ENCODE results near the gene ATP8A2. TPM values are rescaled to one million over a fixed set of nuclear protein-coding genes. Genes with fewer than 3 reads are reported as not detected.

The ATP8A2 gene
- total and polyA plus RNA-seq, 2 of the 8 experiments (the other 6 are each of a cell fraction or from before 2014, with no cell fraction given): 2.4 to 8.3 TPM

DNA sequence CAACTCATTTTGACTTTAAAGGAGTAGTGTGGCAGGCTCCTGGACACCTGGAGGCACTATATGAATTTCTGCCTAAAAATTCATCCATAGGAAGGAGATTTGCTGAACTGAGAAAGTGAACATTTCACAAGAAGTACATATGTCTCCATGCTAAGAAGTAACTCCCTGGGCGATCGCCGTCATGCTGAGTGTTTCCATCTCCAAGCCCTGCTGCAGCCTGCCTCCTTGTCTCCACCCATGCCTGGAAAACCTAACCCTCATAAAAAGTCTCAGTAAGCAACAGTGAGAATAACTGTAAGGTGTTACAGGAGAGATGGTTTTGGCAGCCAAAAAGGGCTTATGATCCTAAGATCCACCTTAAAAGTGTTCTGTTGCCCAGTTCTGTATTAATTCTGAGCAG lies 428.7 kb downstream of the ATP8A2 start (continued):
- TF ChIP-seq, protein P1, sequence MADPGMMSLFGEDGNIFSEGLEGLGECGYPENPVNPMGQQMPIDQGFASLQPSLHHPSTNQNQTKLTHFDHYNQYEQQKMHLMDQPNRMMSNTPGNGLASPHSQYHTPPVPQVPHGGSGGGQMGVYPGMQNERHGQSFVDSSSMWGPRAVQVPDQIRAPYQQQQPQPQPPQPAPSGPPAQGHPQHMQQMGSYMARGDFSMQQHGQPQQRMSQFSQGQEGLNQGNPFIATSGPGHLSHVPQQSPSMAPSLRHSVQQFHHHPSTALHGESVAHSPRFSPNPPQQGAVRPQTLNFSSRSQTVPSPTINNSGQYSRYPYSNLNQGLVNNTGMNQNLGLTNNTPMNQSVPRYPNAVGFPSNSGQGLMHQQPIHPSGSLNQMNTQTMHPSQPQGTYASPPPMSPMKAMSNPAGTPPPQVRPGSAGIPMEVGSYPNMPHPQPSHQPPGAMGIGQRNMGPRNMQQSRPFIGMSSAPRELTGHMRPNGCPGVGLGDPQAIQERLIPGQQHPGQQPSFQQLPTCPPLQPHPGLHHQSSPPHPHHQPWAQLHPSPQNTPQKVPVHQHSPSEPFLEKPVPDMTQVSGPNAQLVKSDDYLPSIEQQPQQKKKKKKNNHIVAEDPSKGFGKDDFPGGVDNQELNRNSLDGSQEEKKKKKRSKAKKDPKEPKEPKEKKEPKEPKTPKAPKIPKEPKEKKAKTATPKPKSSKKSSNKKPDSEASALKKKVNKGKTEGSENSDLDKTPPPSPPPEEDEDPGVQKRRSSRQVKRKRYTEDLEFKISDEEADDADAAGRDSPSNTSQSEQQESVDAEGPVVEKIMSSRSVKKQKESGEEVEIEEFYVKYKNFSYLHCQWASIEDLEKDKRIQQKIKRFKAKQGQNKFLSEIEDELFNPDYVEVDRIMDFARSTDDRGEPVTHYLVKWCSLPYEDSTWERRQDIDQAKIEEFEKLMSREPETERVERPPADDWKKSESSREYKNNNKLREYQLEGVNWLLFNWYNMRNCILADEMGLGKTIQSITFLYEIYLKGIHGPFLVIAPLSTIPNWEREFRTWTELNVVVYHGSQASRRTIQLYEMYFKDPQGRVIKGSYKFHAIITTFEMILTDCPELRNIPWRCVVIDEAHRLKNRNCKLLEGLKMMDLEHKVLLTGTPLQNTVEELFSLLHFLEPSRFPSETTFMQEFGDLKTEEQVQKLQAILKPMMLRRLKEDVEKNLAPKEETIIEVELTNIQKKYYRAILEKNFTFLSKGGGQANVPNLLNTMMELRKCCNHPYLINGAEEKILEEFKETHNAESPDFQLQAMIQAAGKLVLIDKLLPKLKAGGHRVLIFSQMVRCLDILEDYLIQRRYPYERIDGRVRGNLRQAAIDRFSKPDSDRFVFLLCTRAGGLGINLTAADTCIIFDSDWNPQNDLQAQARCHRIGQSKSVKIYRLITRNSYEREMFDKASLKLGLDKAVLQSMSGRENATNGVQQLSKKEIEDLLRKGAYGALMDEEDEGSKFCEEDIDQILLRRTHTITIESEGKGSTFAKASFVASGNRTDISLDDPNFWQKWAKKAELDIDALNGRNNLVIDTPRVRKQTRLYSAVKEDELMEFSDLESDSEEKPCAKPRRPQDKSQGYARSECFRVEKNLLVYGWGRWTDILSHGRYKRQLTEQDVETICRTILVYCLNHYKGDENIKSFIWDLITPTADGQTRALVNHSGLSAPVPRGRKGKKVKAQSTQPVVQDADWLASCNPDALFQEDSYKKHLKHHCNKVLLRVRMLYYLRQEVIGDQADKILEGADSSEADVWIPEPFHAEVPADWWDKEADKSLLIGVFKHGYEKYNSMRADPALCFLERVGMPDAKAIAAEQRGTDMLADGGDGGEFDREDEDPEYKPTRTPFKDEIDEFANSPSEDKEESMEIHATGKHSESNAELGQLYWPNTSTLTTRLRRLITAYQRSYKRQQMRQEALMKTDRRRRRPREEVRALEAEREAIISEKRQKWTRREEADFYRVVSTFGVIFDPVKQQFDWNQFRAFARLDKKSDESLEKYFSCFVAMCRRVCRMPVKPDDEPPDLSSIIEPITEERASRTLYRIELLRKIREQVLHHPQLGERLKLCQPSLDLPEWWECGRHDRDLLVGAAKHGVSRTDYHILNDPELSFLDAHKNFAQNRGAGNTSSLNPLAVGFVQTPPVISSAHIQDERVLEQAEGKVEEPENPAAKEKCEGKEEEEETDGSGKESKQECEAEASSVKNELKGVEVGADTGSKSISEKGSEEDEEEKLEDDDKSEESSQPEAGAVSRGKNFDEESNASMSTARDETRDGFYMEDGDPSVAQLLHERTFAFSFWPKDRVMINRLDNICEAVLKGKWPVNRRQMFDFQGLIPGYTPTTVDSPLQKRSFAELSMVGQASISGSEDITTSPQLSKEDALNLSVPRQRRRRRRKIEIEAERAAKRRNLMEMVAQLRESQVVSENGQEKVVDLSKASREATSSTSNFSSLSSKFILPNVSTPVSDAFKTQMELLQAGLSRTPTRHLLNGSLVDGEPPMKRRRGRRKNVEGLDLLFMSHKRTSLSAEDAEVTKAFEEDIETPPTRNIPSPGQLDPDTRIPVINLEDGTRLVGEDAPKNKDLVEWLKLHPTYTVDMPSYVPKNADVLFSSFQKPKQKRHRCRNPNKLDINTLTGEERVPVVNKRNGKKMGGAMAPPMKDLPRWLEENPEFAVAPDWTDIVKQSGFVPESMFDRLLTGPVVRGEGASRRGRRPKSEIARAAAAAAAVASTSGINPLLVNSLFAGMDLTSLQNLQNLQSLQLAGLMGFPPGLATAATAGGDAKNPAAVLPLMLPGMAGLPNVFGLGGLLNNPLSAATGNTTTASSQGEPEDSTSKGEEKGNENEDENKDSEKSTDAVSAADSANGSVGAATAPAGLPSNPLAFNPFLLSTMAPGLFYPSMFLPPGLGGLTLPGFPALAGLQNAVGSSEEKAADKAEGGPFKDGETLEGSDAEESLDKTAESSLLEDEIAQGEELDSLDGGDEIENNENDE (IDR thresholded peaks at IDR 0.05; ENCODE audit: insufficient replicate concordance, low read length): no peak
- no peak for TF ChIP-seq NANOG (IDR thresholded peaks at IDR 0.05; ENCODE audit: insufficient read depth, low read depth, low read length, poor library complexity, severe bottlenecking)
- no peak for TF ChIP-seq SIN3A (conservative IDR thresholded peaks at IDR 0.05 in 1 of 2, IDR thresholded peaks at IDR 0.05 in 1 of 2; ENCODE audit: low read depth in 1 of 2, low read length in 2 of 2)
- no peak for TF ChIP-seq EP300 (IDR thresholded peaks at IDR 0.05; ENCODE audit: borderline replicate concordance in 1 of 2, low read depth in 2 of 2, low read length in 2 of 2)
- TF ChIP-seq, protein P2, sequence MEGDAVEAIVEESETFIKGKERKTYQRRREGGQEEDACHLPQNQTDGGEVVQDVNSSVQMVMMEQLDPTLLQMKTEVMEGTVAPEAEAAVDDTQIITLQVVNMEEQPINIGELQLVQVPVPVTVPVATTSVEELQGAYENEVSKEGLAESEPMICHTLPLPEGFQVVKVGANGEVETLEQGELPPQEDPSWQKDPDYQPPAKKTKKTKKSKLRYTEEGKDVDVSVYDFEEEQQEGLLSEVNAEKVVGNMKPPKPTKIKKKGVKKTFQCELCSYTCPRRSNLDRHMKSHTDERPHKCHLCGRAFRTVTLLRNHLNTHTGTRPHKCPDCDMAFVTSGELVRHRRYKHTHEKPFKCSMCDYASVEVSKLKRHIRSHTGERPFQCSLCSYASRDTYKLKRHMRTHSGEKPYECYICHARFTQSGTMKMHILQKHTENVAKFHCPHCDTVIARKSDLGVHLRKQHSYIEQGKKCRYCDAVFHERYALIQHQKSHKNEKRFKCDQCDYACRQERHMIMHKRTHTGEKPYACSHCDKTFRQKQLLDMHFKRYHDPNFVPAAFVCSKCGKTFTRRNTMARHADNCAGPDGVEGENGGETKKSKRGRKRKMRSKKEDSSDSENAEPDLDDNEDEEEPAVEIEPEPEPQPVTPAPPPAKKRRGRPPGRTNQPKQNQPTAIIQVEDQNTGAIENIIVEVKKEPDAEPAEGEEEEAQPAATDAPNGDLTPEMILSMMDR (IDR thresholded peaks at IDR 0.05; ENCODE audit: control extremely low read depth in 1 of 3, insufficient read depth in 1 of 3, low read depth in 1 of 3, low read length in 3 of 3): no peak

Measured in H1 (cell line).